Activated CD4-positive, alpha-beta T cell treated with anti-CD3 and anti-CD28 coated beads, Interleukin-2, amount 10 ng/mL, durations not matched to agents 24 days and 14 days (primary cell): ENCODE measurements around the gene ZCCHC8. TPM values are rescaled to one million over a fixed set of nuclear protein-coding genes. Genes with fewer than 3 reads are reported as not detected.
"Not testable (repeated sequence)": the region's sequence is repeated elsewhere in the genome, so short reads cannot be mapped to it uniquely, and the experiment has no call there.

Experiments
- DNase-seq: peaks from one replicate; pipeline ENCODE4 v3.0.0; 2022
- H3K27ac Mint-ChIP-seq: one replicate; pipeline ENCODE4 v1.8.0; 2022; ENCODE audit warnings: mild to moderate bottlenecking, mixed read lengths
- H3K27me3 Mint-ChIP-seq: one replicate; pipeline ENCODE4 v1.8.0; 2022; ENCODE audit warnings: mixed read lengths
- H3K36me3 Mint-ChIP-seq: one replicate; pipeline ENCODE4 v1.8.0; 2022; ENCODE audit warnings: low read depth, mild to moderate bottlenecking, mixed read lengths
- H3K4me1 Mint-ChIP-seq: one replicate; pipeline ENCODE4 v1.8.0; 2021; ENCODE audit warnings: mixed read lengths
- H3K4me3 Mint-ChIP-seq: one replicate; pipeline ENCODE4 v1.8.0; 2022; ENCODE audit warnings: mild to moderate bottlenecking, moderate library complexity, mixed read lengths
- H3K9me3 Mint-ChIP-seq: one replicate; pipeline ENCODE4 v1.8.0; 2021; ENCODE audit warnings: mixed read lengths
- intact Hi-C: fragments of 100-400 bp; cut with micrococcal nuclease; formaldehyde crosslinking; loops from one replicate; pipeline ENCODE4 v1.15.1; 2023
- total RNA-seq: library from RNA; stranded (reverse); gene quantifications from 2 replicates; pipeline ENCODE4 v1.2.3, GENCODE V29; 2022

ZCCHC8 gene
- total RNA-seq, 1 donor from 2014 or later, result 41.9 TPM

GRCh38 chr12:122520676-122521075, 19.9 kb upstream of the ZCCHC8 start:
- H3K4me3 Mint-ChIP-seq, result no peak overlapping the region
- H3K27ac Mint-ChIP-seq, result peak overlapping the region; percentile 72
- H3K36me3 Mint-ChIP-seq, result peaks cover 83% of the 10 kb centered on the region
- H3K9me3 Mint-ChIP-seq, result no peaks in the 10 kb centered on the region
- no peaks in the 10 kb centered on the region for H3K27me3 Mint-ChIP-seq
- H3K4me1 Mint-ChIP-seq, result peaks cover 48% of the 10 kb centered on the region
- intact Hi-C loops, result loop anchor here (10.0 kb wide), 3 partner anchors 296 to 934 kb away; partner anchors contain the start of genes DIABLO, OGFOD2 and SNRNP35
- DNase-seq, result no peak

GRCh38 chr12:122519418-122519817, 18.7 kb upstream of the ZCCHC8 start:
- no peak for DNase-seq
- H3K4me3 Mint-ChIP-seq, result no peak overlapping the region
- H3K27ac Mint-ChIP-seq, result no peak overlapping the region
- peaks cover 52% of the 10 kb centered on the region for H3K4me1 Mint-ChIP-seq
- no peaks in the 10 kb centered on the region for H3K9me3 Mint-ChIP-seq
- intact Hi-C loops, result loop anchor here (1.0 kb wide), 1 partner anchor 9 kb away; no protein-coding TSS in a partner anchor
- H3K27me3 Mint-ChIP-seq, result no peaks in the 10 kb centered on the region
- peaks cover 85% of the 10 kb centered on the region for H3K36me3 Mint-ChIP-seq

- H3K36me3 Mint-ChIP-seq, result peaks cover 85% of the 10 kb centered on the region
- no peak for DNase-seq
- peaks cover 47% of the 10 kb centered on the region for H3K4me1 Mint-ChIP-seq
- no peaks in the 10 kb centered on the region for H3K9me3 Mint-ChIP-seq
- H3K27ac Mint-ChIP-seq, result peak overlapping the region; percentile 6
- no peaks in the 10 kb centered on the region for H3K27me3 Mint-ChIP-seq
- no peak overlapping the region for H3K4me3 Mint-ChIP-seq
- intact Hi-C loops, result loop anchor here (1.0 kb wide), 1 partner anchor 9 kb away; no protein-coding TSS in a partner anchor
Measured at GRCh38 chr12:122518908-122519307, 18.2 kb upstream of the ZCCHC8 start.

- intact Hi-C loops, result no loop called here
- Mint-ChIP-seq H3K9me3 (no peaks in the 10 kb centered on the region), H3K27me3 (no peaks in the 10 kb centered on the region), H3K27ac (peak overlapping the region; percentile 62), H3K4me1 (peaks cover 37% of the 10 kb centered on the region), H3K36me3 (peaks cover 82% of the 10 kb centered on the region), H3K4me3 (no peak overlapping the region)
- DNase-seq, result no peak
Measured at GRCh38 chr12:122517877-122518276, 17.1 kb upstream of the ZCCHC8 start.

- Mint-ChIP-seq H3K4me3 (no peak overlapping the region), H3K9me3 (no peaks in the 10 kb centered on the region), H3K27me3 (no peaks in the 10 kb centered on the region), H3K36me3 (peaks cover 85% of the 10 kb centered on the region), H3K27ac (peak overlapping the region; percentile 26), H3K4me1 (peaks cover 29% of the 10 kb centered on the region)
- intact Hi-C loops, result no loop called here
- DNase-seq, result no peak
Measured at GRCh38 chr12:122516544-122517361, 16.0 kb upstream of the ZCCHC8 start.

- H3K27ac Mint-ChIP-seq, result no peak overlapping the region
- intact Hi-C loops, result no loop called here
- H3K9me3 Mint-ChIP-seq, result no peaks in the 10 kb centered on the region
- H3K4me3 Mint-ChIP-seq, result no peak overlapping the region
- peaks cover 22% of the 10 kb centered on the region for H3K4me1 Mint-ChIP-seq
- no peaks in the 10 kb centered on the region for H3K27me3 Mint-ChIP-seq
- no peak for DNase-seq
- H3K36me3 Mint-ChIP-seq, result peaks cover 83% of the 10 kb centered on the region
Measured at GRCh38 chr12:122515275-122515674, 14.5 kb upstream of the ZCCHC8 start.

GRCh38 chr12:122513660-122514059, 12.9 kb upstream of the ZCCHC8 start:
- Mint-ChIP-seq H3K36me3 (peaks cover 84% of the 10 kb centered on the region), H3K9me3 (no peaks in the 10 kb centered on the region), H3K4me1 (peaks cover 12% of the 10 kb centered on the region), H3K4me3 (no peak overlapping the region), H3K27me3 (no peaks in the 10 kb centered on the region), H3K27ac (no peak overlapping the region)
- no peak for DNase-seq
- intact Hi-C loops, result no loop called here

GRCh38 chr12:122513028-122513427, 12.3 kb upstream of the ZCCHC8 start:
- peaks cover 12% of the 10 kb centered on the region for H3K4me1 Mint-ChIP-seq
- peaks cover 84% of the 10 kb centered on the region for H3K36me3 Mint-ChIP-seq
- intact Hi-C loops, DNase-seq, H3K9me3 Mint-ChIP-seq, H3K4me3 Mint-ChIP-seq, H3K27me3 Mint-ChIP-seq, H3K27ac Mint-ChIP-seq: not testable (repeated sequence)

- peaks cover 3% of the 10 kb centered on the region for H3K4me1 Mint-ChIP-seq
- no peaks in the 10 kb centered on the region for H3K27me3 Mint-ChIP-seq
- H3K9me3 Mint-ChIP-seq, result no peaks in the 10 kb centered on the region
- H3K27ac Mint-ChIP-seq, result no peak overlapping the region
- no peak overlapping the region for H3K4me3 Mint-ChIP-seq
- H3K36me3 Mint-ChIP-seq, result peaks cover 71% of the 10 kb centered on the region
- intact Hi-C loops, result no loop called here
- no peak for DNase-seq
Measured at GRCh38 chr12:122508163-122508562, 7.4 kb upstream of the ZCCHC8 start.

- H3K36me3 Mint-ChIP-seq, result peaks cover 68% of the 10 kb centered on the region
- no peaks in the 10 kb centered on the region for H3K27me3 Mint-ChIP-seq
- H3K27ac Mint-ChIP-seq, result no peak overlapping the region
- no peak overlapping the region for H3K4me3 Mint-ChIP-seq
- peaks cover 12% of the 10 kb centered on the region for H3K4me1 Mint-ChIP-seq
- intact Hi-C loops, result no loop called here
- no peaks in the 10 kb centered on the region for H3K9me3 Mint-ChIP-seq
- DNase-seq, result peak; percentile 50
Measured at GRCh38 chr12:122506393-122506938, 5.7 kb upstream of the ZCCHC8 start.

- Mint-ChIP-seq H3K27me3 (no peaks in the 10 kb centered on the region), H3K27ac (no peak overlapping the region), H3K36me3 (peaks cover 60% of the 10 kb centered on the region), H3K4me1 (peaks cover 19% of the 10 kb centered on the region), H3K9me3 (no peaks in the 10 kb centered on the region), H3K4me3 (no peak overlapping the region)
- intact Hi-C loops, result no loop called here
- peak; percentile 54 for DNase-seq
Measured at GRCh38 chr12:122505419-122506051, 4.8 kb upstream of the ZCCHC8 start.

GRCh38 chr12:122503783-122504590, 3.3 kb upstream of the ZCCHC8 start:
- peaks cover 51% of the 10 kb centered on the region for H3K36me3 Mint-ChIP-seq
- H3K9me3 Mint-ChIP-seq, result no peaks in the 10 kb centered on the region
- no peaks in the 10 kb centered on the region for H3K27me3 Mint-ChIP-seq
- H3K4me1 Mint-ChIP-seq, result peaks cover 19% of the 10 kb centered on the region
- H3K27ac Mint-ChIP-seq, result no peak overlapping the region
- no peak overlapping the region for H3K4me3 Mint-ChIP-seq
- intact Hi-C loops, result no loop called here
- DNase-seq, result peak; percentile 55

- H3K27ac Mint-ChIP-seq, result peak overlapping the region; percentile 29
- no peak for DNase-seq
- intact Hi-C loops, result no loop called here
- H3K9me3 Mint-ChIP-seq, result no peaks in the 10 kb centered on the region
- H3K4me1 Mint-ChIP-seq, result peaks cover 25% of the 10 kb centered on the region
- no peak overlapping the region for H3K4me3 Mint-ChIP-seq
- H3K27me3 Mint-ChIP-seq, result no peaks in the 10 kb centered on the region
- peaks cover 49% of the 10 kb centered on the region for H3K36me3 Mint-ChIP-seq
Measured at GRCh38 chr12:122503147-122503751, 2.5 kb upstream of the ZCCHC8 start.
